ENCODE data around the gene CLCN6.

GRCh38 chr1:11886986-11887665 lies 81.1 kb downstream of the CLCN6 start:
- TF ChIP-seq CTCF (IDR thresholded peaks at IDR 0.05): no peak
- no peak for TF ChIP-seq POLR2A (IDR thresholded peaks at IDR 0.05)
